Ovary (tissue), 3 donors: Measurements from ENCODE around the gene ZC3H14.

Experiments
- CTCF ChIP-seq, 3 donors: fragments of 450-650 bp in 2 of 3; fragments of 200-600 bp in 1 of 3; IDR thresholded peaks; one replicate each; pipeline versions ENCODE4 v1.5.1 to v1.8.0; 2016 to 2022; ENCODE audit warnings: antibody characterized with exemption in 3 of 3, mild to moderate bottlenecking in 1 of 3
- EP300 ChIP-seq: sonication (generic); formaldehyde crosslinking; IDR thresholded peaks from one replicate; pipeline ENCODE4 v1.6.1; 2017; ENCODE audit warnings: antibody characterized with exemption
- POLR2A ChIP-seq: fragments of 450-650 bp; IDR thresholded peaks from one replicate; pipeline ENCODE4 v1.6.1; 2017; ENCODE audit warnings: antibody characterized with exemption, mild to moderate bottlenecking, moderate library complexity
- donor health status: DM: no; HTN: no; CAD: no.

- TF ChIP-seq CTCF (IDR thresholded peaks at IDR 0.05) (no peak), EP300 (no peak), POLR2A (no peak)
These were observed 53.9 kb downstream of the ZC3H14 start for GRCh38 chr14:88616697-88617096.
